ENCODE results near the gene DACH2. TPM values are rescaled to one million over a fixed set of nuclear protein-coding genes. Genes with fewer than 3 reads are reported as not detected.

The DACH2 gene
- total RNA-seq, 1 donor, result 0.09 TPM

DNA sequence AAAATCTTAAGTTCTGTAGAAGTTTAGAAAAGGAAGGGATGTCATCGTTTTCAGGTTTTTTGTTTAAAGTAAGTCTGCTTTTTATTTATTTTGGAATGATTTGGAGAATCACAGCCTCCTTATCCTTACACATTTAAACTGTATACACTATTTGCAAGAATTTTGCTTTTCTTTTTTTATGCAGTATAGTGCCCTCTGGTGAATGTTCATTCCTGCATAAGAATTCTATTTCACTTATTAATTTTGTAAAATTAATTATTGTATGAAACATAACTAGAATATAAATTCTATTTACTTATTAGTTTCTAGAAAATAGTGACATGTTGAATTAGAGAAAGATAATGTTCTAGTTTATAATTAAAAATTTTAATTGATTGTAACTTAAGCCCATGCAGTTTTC is 44.6 kb downstream of the DACH2 start:
- no peak for DNase-seq (ENCODE audit: low read depth)
- no peak for TF ChIP-seq CTCF (IDR thresholded peaks at IDR 0.05; ENCODE audit: insufficient read depth, low read length)
- H3K4me3 ChIP-seq (ENCODE audit: low read depth, low read length), result no peak overlapping the region

- H3K4me3 ChIP-seq (ENCODE audit: low read depth, low read length), result no peak overlapping the region
- no peak for TF ChIP-seq CTCF (IDR thresholded peaks at IDR 0.05; ENCODE audit: insufficient read depth, low read length)
- DNase-seq (ENCODE audit: low read depth), result no peak
Observed at GRCh38 chrX:86194758-86195157, 46.5 kb downstream of the DACH2 start.

DNA sequence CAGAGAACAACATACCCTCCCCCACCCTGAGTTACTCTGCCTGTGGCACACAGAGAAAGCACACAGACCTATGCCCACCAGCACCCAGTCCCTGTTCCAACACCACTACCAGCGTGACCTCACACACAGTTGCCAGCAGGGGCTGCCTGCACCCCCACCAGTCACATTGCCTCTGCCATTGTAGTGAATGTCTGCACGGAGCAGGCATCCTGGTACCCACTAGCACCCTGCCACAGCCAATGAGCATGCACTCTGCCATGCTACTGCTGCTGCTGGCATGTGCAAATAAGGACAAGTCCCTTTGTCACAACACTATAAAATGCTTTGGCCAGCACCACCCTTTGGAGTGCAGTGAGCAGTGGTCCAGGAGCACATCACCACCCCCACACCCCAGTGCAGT is 47.1 kb downstream of the DACH2 start:
- TF ChIP-seq CTCF (IDR thresholded peaks at IDR 0.05; ENCODE audit: insufficient read depth, low read length), result no peak
- no peak overlapping the region for H3K4me3 ChIP-seq (ENCODE audit: low read depth, low read length)
- DNase-seq (ENCODE audit: low read depth), result no peak

DNA sequence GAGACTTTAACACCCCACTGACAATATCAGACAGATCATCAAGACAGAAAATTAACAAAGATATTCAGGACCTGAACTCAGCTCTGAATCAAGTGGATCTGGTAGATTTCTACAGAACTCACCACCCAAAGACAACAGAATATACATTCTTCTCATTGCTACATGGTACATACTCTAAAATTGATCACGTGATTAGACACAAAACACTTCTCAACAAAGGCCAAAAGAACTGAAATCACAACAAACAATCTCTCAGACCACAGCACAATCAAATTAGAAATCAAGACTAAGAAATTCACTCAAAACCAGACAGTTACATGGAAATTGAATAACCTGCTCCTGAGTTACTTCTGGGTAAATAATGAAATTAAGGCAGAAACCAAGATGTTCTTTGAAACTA is 49.6 kb downstream of the DACH2 start:
- TF ChIP-seq CTCF (IDR thresholded peaks at IDR 0.05; ENCODE audit: insufficient read depth, low read length), result no peak

GRCh38 chrX:86210772-86211171 is 62.5 kb downstream of the DACH2 start:
- no peak for DNase-seq (ENCODE audit: low read depth)
- no peak for TF ChIP-seq CTCF (IDR thresholded peaks at IDR 0.05; ENCODE audit: insufficient read depth, low read length)

More for the DNA sequence above, 49.6 kb downstream of the DACH2 start:
- no peak for DNase-seq (ENCODE audit: low read depth)
- H3K4me3 ChIP-seq (ENCODE audit: low read depth, low read length), result no peak overlapping the region

DNA sequence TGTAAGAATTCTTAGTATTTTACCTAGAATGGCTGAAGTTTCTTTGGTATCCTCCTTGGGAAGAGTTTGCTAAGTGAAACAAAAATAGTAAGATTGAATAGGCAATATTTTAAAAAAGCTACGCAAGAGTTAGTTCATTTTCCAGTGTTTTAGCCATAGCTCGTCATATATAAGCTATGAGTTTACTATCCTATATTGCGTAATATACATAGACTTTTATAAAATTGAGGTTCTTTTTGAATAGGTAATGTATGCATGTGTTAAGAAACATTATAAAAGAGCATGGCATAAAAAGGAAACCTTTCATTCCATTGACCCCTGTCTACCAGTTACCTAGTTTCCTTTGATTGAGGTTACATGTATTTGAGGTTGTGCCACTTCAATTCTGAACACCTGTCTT is 67.0 kb downstream of the DACH2 start:
- no peak for DNase-seq (ENCODE audit: low read depth)
- H3K4me3 ChIP-seq (ENCODE audit: low read depth, low read length), result no peak overlapping the region
- no peak for TF ChIP-seq CTCF (IDR thresholded peaks at IDR 0.05; ENCODE audit: insufficient read depth, low read length)

More at GRCh38 chrX:86210772-86211171, 62.5 kb downstream of the DACH2 start:
- H3K4me3 ChIP-seq (ENCODE audit: low read depth, low read length), result no peak overlapping the region

- no peak for TF ChIP-seq CTCF (IDR thresholded peaks at IDR 0.05; ENCODE audit: insufficient read depth, low read length)
- DNase-seq (ENCODE audit: low read depth), result no peak
- no peak overlapping the region for H3K4me3 ChIP-seq (ENCODE audit: low read depth, low read length)
Observed at GRCh38 chrX:86237482-86237881, 89.2 kb downstream of the DACH2 start.

Data from fibroblast of the aortic adventitia (primary cell).